OCI-LY7 (cell line): ENCODE data around the gene PELI2. TPM values are rescaled to one million over a fixed set of nuclear protein-coding genes. Genes with fewer than 3 reads are reported as not detected.

ENCODE experiments used
- BruUV-seq: library from RNA; stranded (reverse); fragments of 400-500 nt; replicated peaks from 2 replicates; lab custom pipeline; 2021; lab: Mats Ljungman, UMichigan
- CTCF ChIA-PET: fragments of 300-600 bp; sonication (Branson Sonifier 250); formaldehyde crosslinking; loops from one replicate; lab custom pipeline; 2022; ENCODE audit warnings: antibody characterized with exemption; ENCODE audit not compliant: unreplicated experiment; lab: Charles Lee
- POLR2A ChIA-PET: fragments of 300-600 bp; sonication (Branson Sonifier 250); formaldehyde crosslinking; loops from one replicate; lab custom pipeline; 2022; ENCODE audit warnings: antibody characterized with exemption; lab: Charles Lee
- DNase-seq: peaks from one replicate; pipeline ENCODE4 v3.0.0-alpha.2; 2015; ENCODE audit warnings: low spot score
- H2AFZ ChIP-seq: fragments of 200-600 bp; sonication (generic), shearing (Covaris generic); 2 replicates; pipeline ENCODE4 v1.6.1; 2014; ENCODE audit warnings: mild to moderate bottlenecking, antibody characterized with exemption, low read length, moderate library complexity
- H3K27ac ChIP-seq: fragments of 200-600 bp; sonication (generic); 2 replicates; pipeline ENCODE4 v1.5.1; 2014; ENCODE audit warnings: mixed run types, low read depth, mild to moderate bottlenecking, moderate library complexity, low read length, inconsistent platforms; ENCODE audit not compliant: poor library complexity, severe bottlenecking
- H3K36me3 ChIP-seq: fragments of 200-600 bp; sonication (generic); 2 replicates; pipeline ENCODE4 v1.6.1; 2014; ENCODE audit warnings: mild to moderate bottlenecking, antibody characterized with exemption, low read length, moderate library complexity, mixed read lengths; ENCODE audit not compliant: insufficient read depth
- H3K4me1 ChIP-seq: fragments of 200-600 bp; sonication (generic); 2 replicates; pipeline ENCODE4 v1.5.1; 2014; ENCODE audit warnings: mild to moderate bottlenecking, low read length; ENCODE audit not compliant: insufficient read depth, poor library complexity, severe bottlenecking
- H3K4me2 ChIP-seq: fragments of 200-600 bp; sonication (generic); 2 replicates; pipeline ENCODE4 v1.6.1; 2014; ENCODE audit warnings: mild to moderate bottlenecking, low read length
- H3K4me3 ChIP-seq: fragments of 200-600 bp; sonication (generic); 2 replicates; pipeline ENCODE4 v1.5.1; 2014; ENCODE audit warnings: mild to moderate bottlenecking, low read depth, low read length; ENCODE audit not compliant: poor library complexity, severe bottlenecking
- H3K79me2 ChIP-seq: fragments of 200-600 bp; sonication (generic); 2 replicates; pipeline ENCODE4 v1.6.1; 2016; ENCODE audit warnings: low read depth, mild to moderate bottlenecking, low read length, moderate library complexity, mixed read lengths; ENCODE audit not compliant: insufficient read depth
- H3K9me2 ChIP-seq: fragments of 200-600 bp; sonication (generic); 2 replicates; pipeline ENCODE4 v1.6.1; 2016; ENCODE audit warnings: mild to moderate bottlenecking, low read length, mixed read lengths; ENCODE audit not compliant: insufficient read depth
- H3K9me3 ChIP-seq: fragments of 200-600 bp; sonication (generic); 2 replicates; pipeline ENCODE4 v1.6.1; 2014; ENCODE audit warnings: mild to moderate bottlenecking, mixed run types, low read length, mixed read lengths
- H4K20me1 ChIP-seq: fragments of 200-600 bp; sonication (generic); 2 replicates; pipeline ENCODE4 v1.6.1; 2014; ENCODE audit warnings: mild to moderate bottlenecking, antibody characterized with exemption, low read length, moderate library complexity, mixed read lengths; ENCODE audit not compliant: insufficient read depth
- CTCF ChIP-seq: fragments of 200-600 bp; sonication (generic); conservative IDR thresholded peaks from 2 replicates; pipeline ENCODE4 v1.5.1; 2014; ENCODE audit warnings: mild to moderate bottlenecking, antibody characterized with exemption, low read length, moderate library complexity, mixed read lengths
- EZH2phosphoT487 ChIP-seq: fragments of 200-600 bp; sonication (generic); IDR thresholded peaks from 2 replicates; pipeline ENCODE4 v1.6.1; 2018; ENCODE audit warnings: low read depth, borderline replicate concordance, mild to moderate bottlenecking, mixed run types, antibody characterized with exemption, low read length, moderate library complexity, mixed read lengths
- intact Hi-C: fragments of 100-400 bp; cut with micrococcal nuclease; formaldehyde crosslinking; loops from one replicate; pipeline ENCODE4 v1.10.0; 2022; ENCODE audit not compliant: unreplicated experiment
- total RNA-seq, 2 experiments: library from RNA; depleted of rRNA in 1 of 2; stranded (reverse); fragments of >200 nt in 1 of 2; shearing (Covaris generic) in 1 of 2; gene quantifications; 2 replicates each; pipeline ENCODE4 v1.2.3, GENCODE V29; 2014 to 2022

Gene PELI2
- total RNA-seq, 2 experiments from 2014 or later = 2.8 to 3.8 TPM

GRCh38 chr14:56324454-56324853 lies 206.2 kb downstream of the PELI2 start:
- DNase-seq = no peak
- H3K36me3 ChIP-seq = no peaks in the 10 kb centered on the region
- BruUV-seq = no TSS peak
- H3K4me1 ChIP-seq = no peaks in the 10 kb centered on the region
- no peaks in the 10 kb centered on the region for H3K9me2 ChIP-seq
- CTCF ChIA-PET = no interaction called here
- POLR2A ChIA-PET = interaction anchor here (0.8 to 1.1 kb wide), 2 partner anchors 13 to 55 kb away, joined by 3 to 4 read pairs; no protein-coding TSS in a partner anchor
- no peak overlapping the region for H3K27ac ChIP-seq
- intact Hi-C loops = no loop called here
- no peak overlapping the region for H3K4me2 ChIP-seq
- H3K79me2 ChIP-seq = no peaks in the 10 kb centered on the region
- no peaks in the 10 kb centered on the region for H3K9me3 ChIP-seq
- no peak overlapping the region for H2AFZ ChIP-seq
- no peak for TF ChIP-seq CTCF
- TF ChIP-seq EZH2phosphoT487 = no peak
- H3K4me3 ChIP-seq = no peak overlapping the region
- H4K20me1 ChIP-seq = no peaks in the 10 kb centered on the region

GRCh38 chr14:56324856-56325699 lies 206.9 kb downstream of the PELI2 start:
- BruUV-seq = no TSS peak
- DNase-seq = no peak
- Histone ChIP-seq H3K4me3 (no peak overlapping the region), H3K4me2 (no peak overlapping the region), H4K20me1 (no peaks in the 10 kb centered on the region), H2AFZ (no peak overlapping the region), H3K4me1 (no peaks in the 10 kb centered on the region), H3K79me2 (no peaks in the 10 kb centered on the region), H3K9me2 (no peaks in the 10 kb centered on the region), H3K36me3 (no peaks in the 10 kb centered on the region), H3K27ac (no peak overlapping the region), H3K9me3 (no peaks in the 10 kb centered on the region)
- TF ChIP-seq CTCF (no peak), EZH2phosphoT487 (no peak)
- CTCF ChIA-PET = no interaction called here
- POLR2A ChIA-PET = interaction anchor here (0.6 to 1.1 kb wide), 8 partner anchors 13 to 1975 kb away, joined by 3 to 5 read pairs (median 4); no protein-coding TSS in a partner anchor
- intact Hi-C loops = no loop called here

GRCh38 chr14:56328021-56328420 lies 209.8 kb downstream of the PELI2 start:
- Histone ChIP-seq H3K4me3 (no peak overlapping the region), H3K9me3 (no peaks in the 10 kb centered on the region), H3K9me2 (no peaks in the 10 kb centered on the region), H4K20me1 (no peaks in the 10 kb centered on the region), H3K36me3 (no peaks in the 10 kb centered on the region), H2AFZ (no peak overlapping the region), H3K4me2 (no peak overlapping the region), H3K4me1 (no peaks in the 10 kb centered on the region), H3K27ac (no peak overlapping the region), H3K79me2 (no peaks in the 10 kb centered on the region)
- intact Hi-C loops = no loop called here
- TF ChIP-seq CTCF = no peak
- no peak for TF ChIP-seq EZH2phosphoT487
- POLR2A ChIA-PET = no interaction called here
- DNase-seq = no peak
- no TSS peak for BruUV-seq
- CTCF ChIA-PET = no interaction called here
